Smooth muscle cell (in vitro differentiated cells): Measurements from ENCODE around the gene NELFCD. TPM values are rescaled to one million over a fixed set of nuclear protein-coding genes. Genes with fewer than 3 reads are reported as not detected.

Experiments
- DNase-seq: peaks from one replicate; lab custom pipeline; 2025; ENCODE audit not compliant: unreplicated experiment; lab: John Stamatoyannopoulos, UW
- H2AFZ ChIP-seq: fragments of 200-600 bp; sonication (generic); 2 replicates; pipeline ENCODE4 v1.6.0; 2016; ENCODE audit warnings: antibody characterized with exemption, low read depth, mild to moderate bottlenecking
- H3F3A ChIP-seq: fragments of 200-600 bp; sonication (generic); 2 replicates; pipeline ENCODE4 v1.6.0; 2017; ENCODE audit warnings: antibody characterized with exemption, low read depth
- H3K27ac ChIP-seq: fragments of 200-600 bp; sonication (generic); 2 replicates; pipeline ENCODE4 v1.5.1; 2016; ENCODE audit warnings: low read depth, mild to moderate bottlenecking
- H3K27me3 ChIP-seq: fragments of 200-600 bp; sonication (generic); 2 replicates; pipeline ENCODE4 v1.6.1; 2016; ENCODE audit warnings: low read depth, mild to moderate bottlenecking
- H3K36me3 ChIP-seq: fragments of 200-600 bp; sonication (generic); 2 replicates; pipeline ENCODE4 v1.5.1; 2016; ENCODE audit warnings: low read depth
- H3K4me1 ChIP-seq: fragments of 200-600 bp; sonication (generic); 2 replicates; pipeline ENCODE4 v1.5.1; 2016; ENCODE audit warnings: low read depth
- H3K4me2 ChIP-seq: fragments of 200-600 bp; sonication (generic); 2 replicates; pipeline ENCODE4 v1.6.0; 2016; ENCODE audit warnings: mild to moderate bottlenecking
- H3K4me3 ChIP-seq: fragments of 200-600 bp; sonication (generic); 2 replicates; pipeline ENCODE4 v1.5.1; 2016; ENCODE audit warnings: mild to moderate bottlenecking
- H3K79me2 ChIP-seq: fragments of 200-600 bp; sonication (generic); 2 replicates; pipeline ENCODE4 v1.6.0; 2016; ENCODE audit warnings: low read depth, mild to moderate bottlenecking
- H3K9ac ChIP-seq: fragments of 200-600 bp; sonication (generic); 2 replicates; pipeline ENCODE4 v1.6.0; 2016; ENCODE audit warnings: low read depth
- H3K9me3 ChIP-seq: fragments of 200-600 bp; sonication (generic); replicated peaks from 2 replicates; pipeline ENCODE4 v1.5.1; 2016; ENCODE audit warnings: low read depth
- H4K20me1 ChIP-seq: fragments of 200-600 bp; sonication (generic); 2 replicates; pipeline ENCODE4 v1.6.0; 2016; ENCODE audit warnings: low read depth
- WGBS: methylation state at CpG from one replicate; pipeline ENCODE4 v1.1.7; 2016; ENCODE audit warnings: low lambda C conversion rate; 5-methylcytosine and 5-hydroxymethylcytosine counted together
- polyA plus RNA-seq: library from polyadenylated mRNA; unstranded; fragments of >200 nt; fragmentation: Nextera tagmentation; extraction: Ambion mirVana; gene quantifications from 2 replicates; pipeline ENCODE4 v1.2.1, GENCODE V29; 2016
- total RNA-seq: library from RNA; depleted of rRNA; stranded (reverse); fragments of >200 nt; gene quantifications from 2 replicates; pipeline ENCODE4 v1.2.3, GENCODE V29; 2014
- TF ChIP-seq, protein P1 (sequence below): fragments of 200-600 bp; sonication (generic); IDR thresholded peaks from 2 replicates; pipeline ENCODE4 v1.5.1; 2017; ENCODE audit warnings: borderline replicate concordance, mild to moderate bottlenecking, antibody characterized with exemption; ENCODE audit not compliant: insufficient read depth, poor library complexity, severe bottlenecking

The NELFCD gene
- total and polyA plus RNA-seq, 2 experiments from 2014 or later, result 25.4 to 40.3 TPM

GRCh38 chr20:59026904-59027740, 46.1 kb downstream of the NELFCD start:
- peaks cover 3% of the 10 kb centered on the region for H3K36me3 ChIP-seq
- H3F3A ChIP-seq, result no peaks in the 10 kb centered on the region
- no peak overlapping the region for H3K4me2 ChIP-seq
- TF ChIP-seq, protein P1, sequence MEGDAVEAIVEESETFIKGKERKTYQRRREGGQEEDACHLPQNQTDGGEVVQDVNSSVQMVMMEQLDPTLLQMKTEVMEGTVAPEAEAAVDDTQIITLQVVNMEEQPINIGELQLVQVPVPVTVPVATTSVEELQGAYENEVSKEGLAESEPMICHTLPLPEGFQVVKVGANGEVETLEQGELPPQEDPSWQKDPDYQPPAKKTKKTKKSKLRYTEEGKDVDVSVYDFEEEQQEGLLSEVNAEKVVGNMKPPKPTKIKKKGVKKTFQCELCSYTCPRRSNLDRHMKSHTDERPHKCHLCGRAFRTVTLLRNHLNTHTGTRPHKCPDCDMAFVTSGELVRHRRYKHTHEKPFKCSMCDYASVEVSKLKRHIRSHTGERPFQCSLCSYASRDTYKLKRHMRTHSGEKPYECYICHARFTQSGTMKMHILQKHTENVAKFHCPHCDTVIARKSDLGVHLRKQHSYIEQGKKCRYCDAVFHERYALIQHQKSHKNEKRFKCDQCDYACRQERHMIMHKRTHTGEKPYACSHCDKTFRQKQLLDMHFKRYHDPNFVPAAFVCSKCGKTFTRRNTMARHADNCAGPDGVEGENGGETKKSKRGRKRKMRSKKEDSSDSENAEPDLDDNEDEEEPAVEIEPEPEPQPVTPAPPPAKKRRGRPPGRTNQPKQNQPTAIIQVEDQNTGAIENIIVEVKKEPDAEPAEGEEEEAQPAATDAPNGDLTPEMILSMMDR, result no peak
- no peak for DNase-seq
- peaks cover 79% of the 10 kb centered on the region for H4K20me1 ChIP-seq
- H3K27ac ChIP-seq, result peak overlapping the region; percentile 38
- H3K4me1 ChIP-seq, result peaks cover 22% of the 10 kb centered on the region
- no peak overlapping the region for H3K4me3 ChIP-seq
- 99% methylated on average over 5 of the region's 5 CpGs for WGBS
- H3K27me3 ChIP-seq, result no peaks in the 10 kb centered on the region
- H3K9me3 ChIP-seq, result no peaks in the 10 kb centered on the region
- H2AFZ ChIP-seq, result no peak overlapping the region
- H3K9ac ChIP-seq, result no peak overlapping the region
- H3K79me2 ChIP-seq, result peaks cover 71% of the 10 kb centered on the region

GRCh38 chr20:59027741-59028320, 46.8 kb downstream of the NELFCD start:
- DNase-seq, result no peak
- H3K4me1 ChIP-seq, result peaks cover 23% of the 10 kb centered on the region
- H3K79me2 ChIP-seq, result peaks cover 71% of the 10 kb centered on the region
- H2AFZ ChIP-seq, result no peak overlapping the region
- H3F3A ChIP-seq, result no peaks in the 10 kb centered on the region
- 63% methylated on average over 8 of the region's 8 CpGs for WGBS
- H3K27me3 ChIP-seq, result no peaks in the 10 kb centered on the region
- peaks cover 3% of the 10 kb centered on the region for H3K36me3 ChIP-seq
- peak overlapping the region; percentile 38 for H3K27ac ChIP-seq
- peaks cover 72% of the 10 kb centered on the region for H4K20me1 ChIP-seq
- H3K4me2 ChIP-seq, result peak overlapping the region; percentile 95
- TF ChIP-seq, protein P1, result no peak
- H3K9ac ChIP-seq, result no peak overlapping the region
- H3K9me3 ChIP-seq, result no peaks in the 10 kb centered on the region
- H3K4me3 ChIP-seq, result no peak overlapping the region

GRCh38 chr20:59028812-59029211, 47.8 kb downstream of the NELFCD start:
- no peak overlapping the region for H2AFZ ChIP-seq
- peaks cover 9% of the 10 kb centered on the region for H3F3A ChIP-seq
- TF ChIP-seq, protein P1, result no peak
- H3K4me1 ChIP-seq, result peaks cover 30% of the 10 kb centered on the region
- peak overlapping the region; percentile 38 for H3K27ac ChIP-seq
- WGBS, result 46% methylated on average over 2 of the region's 2 CpGs
- peaks cover 63% of the 10 kb centered on the region for H4K20me1 ChIP-seq
- H3K9me3 ChIP-seq, result no peaks in the 10 kb centered on the region
- no peak for DNase-seq
- no peaks in the 10 kb centered on the region for H3K27me3 ChIP-seq
- peaks cover 71% of the 10 kb centered on the region for H3K79me2 ChIP-seq
- H3K9ac ChIP-seq, result peak overlapping the region; percentile 25
- H3K36me3 ChIP-seq, result peaks cover 3% of the 10 kb centered on the region
- H3K4me3 ChIP-seq, result peak overlapping the region; percentile 27
- H3K4me2 ChIP-seq, result peak overlapping the region; percentile 95
